ENCODE results near the gene PIWIL4.

GRCh38 chr11:94533206-94533605, 34.0 kb upstream of the PIWIL4 start:
- TF ChIP-seq EZH2 (IDR thresholded peaks at IDR 0.05; ENCODE audit: borderline replicate concordance, insufficient read depth, low read length, poor library complexity, severe bottlenecking) (no peak), TAF1 (IDR thresholded peaks at IDR 0.05; ENCODE audit: low read depth) (no peak), EP300 (conservative IDR thresholded peaks at IDR 0.05; ENCODE audit: poor library complexity, severe bottlenecking) (no peak), POLR2AphosphoS5 (IDR thresholded peaks at IDR 0.05) (no peak), RAD21 (conservative IDR thresholded peaks at IDR 0.05) (no peak)
- TF ChIP-seq, protein P1, sequence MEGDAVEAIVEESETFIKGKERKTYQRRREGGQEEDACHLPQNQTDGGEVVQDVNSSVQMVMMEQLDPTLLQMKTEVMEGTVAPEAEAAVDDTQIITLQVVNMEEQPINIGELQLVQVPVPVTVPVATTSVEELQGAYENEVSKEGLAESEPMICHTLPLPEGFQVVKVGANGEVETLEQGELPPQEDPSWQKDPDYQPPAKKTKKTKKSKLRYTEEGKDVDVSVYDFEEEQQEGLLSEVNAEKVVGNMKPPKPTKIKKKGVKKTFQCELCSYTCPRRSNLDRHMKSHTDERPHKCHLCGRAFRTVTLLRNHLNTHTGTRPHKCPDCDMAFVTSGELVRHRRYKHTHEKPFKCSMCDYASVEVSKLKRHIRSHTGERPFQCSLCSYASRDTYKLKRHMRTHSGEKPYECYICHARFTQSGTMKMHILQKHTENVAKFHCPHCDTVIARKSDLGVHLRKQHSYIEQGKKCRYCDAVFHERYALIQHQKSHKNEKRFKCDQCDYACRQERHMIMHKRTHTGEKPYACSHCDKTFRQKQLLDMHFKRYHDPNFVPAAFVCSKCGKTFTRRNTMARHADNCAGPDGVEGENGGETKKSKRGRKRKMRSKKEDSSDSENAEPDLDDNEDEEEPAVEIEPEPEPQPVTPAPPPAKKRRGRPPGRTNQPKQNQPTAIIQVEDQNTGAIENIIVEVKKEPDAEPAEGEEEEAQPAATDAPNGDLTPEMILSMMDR (IDR thresholded peaks at IDR 0.05; ENCODE audit: poor library complexity, severe bottlenecking), result no peak
